ENCODE data around the gene MAN2B2.

The MAN2B2 gene

GRCh38 chr4:6576932-6577331, 1.9 kb downstream of the MAN2B2 start:
- Mint-ChIP-seq H3K9me3 (no peaks in the 10 kb centered on the region), H3K27me3 (ENCODE audit: low read depth) (peaks cover 16% of the 10 kb centered on the region), H3K4me1 (no peaks in the 10 kb centered on the region), H3K4me3 (peak overlapping the region; percentile 70 to 72 (median 72)), H3K36me3 (ENCODE audit: low read depth) (peaks cover 28% of the 10 kb centered on the region), H3K27ac (no peak overlapping the region)
- TF ChIP-seq, protein P1, sequence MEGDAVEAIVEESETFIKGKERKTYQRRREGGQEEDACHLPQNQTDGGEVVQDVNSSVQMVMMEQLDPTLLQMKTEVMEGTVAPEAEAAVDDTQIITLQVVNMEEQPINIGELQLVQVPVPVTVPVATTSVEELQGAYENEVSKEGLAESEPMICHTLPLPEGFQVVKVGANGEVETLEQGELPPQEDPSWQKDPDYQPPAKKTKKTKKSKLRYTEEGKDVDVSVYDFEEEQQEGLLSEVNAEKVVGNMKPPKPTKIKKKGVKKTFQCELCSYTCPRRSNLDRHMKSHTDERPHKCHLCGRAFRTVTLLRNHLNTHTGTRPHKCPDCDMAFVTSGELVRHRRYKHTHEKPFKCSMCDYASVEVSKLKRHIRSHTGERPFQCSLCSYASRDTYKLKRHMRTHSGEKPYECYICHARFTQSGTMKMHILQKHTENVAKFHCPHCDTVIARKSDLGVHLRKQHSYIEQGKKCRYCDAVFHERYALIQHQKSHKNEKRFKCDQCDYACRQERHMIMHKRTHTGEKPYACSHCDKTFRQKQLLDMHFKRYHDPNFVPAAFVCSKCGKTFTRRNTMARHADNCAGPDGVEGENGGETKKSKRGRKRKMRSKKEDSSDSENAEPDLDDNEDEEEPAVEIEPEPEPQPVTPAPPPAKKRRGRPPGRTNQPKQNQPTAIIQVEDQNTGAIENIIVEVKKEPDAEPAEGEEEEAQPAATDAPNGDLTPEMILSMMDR (IDR thresholded peaks at IDR 0.05; ENCODE audit: unreplicated experiment in 3 of 3): no peak

GRCh38 chr4:6577409-6577808, 2.4 kb downstream of the MAN2B2 start:
- Mint-ChIP-seq H3K27ac (no peak overlapping the region), H3K4me3 (peak overlapping the region; percentile 70 to 72 (median 72)), H3K27me3 (ENCODE audit: low read depth) (peaks cover 12% of the 10 kb centered on the region), H3K9me3 (no peaks in the 10 kb centered on the region), H3K36me3 (ENCODE audit: low read depth) (peaks cover 32% of the 10 kb centered on the region), H3K4me1 (no peaks in the 10 kb centered on the region)
- TF ChIP-seq, protein P1 (IDR thresholded peaks at IDR 0.05; ENCODE audit: unreplicated experiment in 3 of 3): no peak

- no peaks in the 10 kb centered on the region for H3K4me1 Mint-ChIP-seq
- H3K27me3 Mint-ChIP-seq (ENCODE audit: low read depth): peaks cover 4% of the 10 kb centered on the region
- peaks cover 35% of the 10 kb centered on the region for H3K36me3 Mint-ChIP-seq (ENCODE audit: low read depth)
- no peak overlapping the region for H3K27ac Mint-ChIP-seq
- TF ChIP-seq, protein P1 (IDR thresholded peaks at IDR 0.05; ENCODE audit: unreplicated experiment in 3 of 3): no peak
- H3K4me3 Mint-ChIP-seq: no peak overlapping the region
- H3K9me3 Mint-ChIP-seq: no peaks in the 10 kb centered on the region
Measured at GRCh38 chr4:6578221-6578620, 3.2 kb downstream of the MAN2B2 start.

DNA sequence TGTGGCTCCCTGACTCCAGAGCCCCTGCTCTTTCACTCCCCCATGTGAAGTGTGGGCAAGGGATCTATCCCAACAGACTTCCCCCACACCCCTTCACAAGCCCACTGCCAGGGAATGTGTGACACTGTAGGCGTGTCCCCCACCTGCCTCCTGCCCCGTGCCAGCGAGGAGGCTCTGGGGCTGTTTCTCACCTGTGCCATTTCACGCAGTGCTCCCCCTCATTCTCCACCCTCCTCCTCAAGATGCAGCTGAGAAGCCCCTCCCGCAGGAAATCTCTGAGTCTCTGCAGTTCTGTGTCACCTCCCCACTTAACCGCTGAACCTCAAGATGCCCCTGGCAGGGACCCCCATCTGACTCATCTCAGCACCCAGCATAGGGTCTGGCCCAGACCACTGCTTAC, 5.4 kb downstream of the MAN2B2 start:
- Mint-ChIP-seq H3K4me1 (no peaks in the 10 kb centered on the region), H3K9me3 (peaks cover 4% of the 10 kb centered on the region)

GRCh38 chr4:6581566-6582121, 6.7 kb downstream of the MAN2B2 start:
- peaks cover 4% of the 10 kb centered on the region for H3K9me3 Mint-ChIP-seq
- TF ChIP-seq, protein P1 (IDR thresholded peaks at IDR 0.05; ENCODE audit: unreplicated experiment in 3 of 3): no peak
- no peaks in the 10 kb centered on the region for H3K4me1 Mint-ChIP-seq
- no peak overlapping the region for H3K27ac Mint-ChIP-seq
- H3K4me3 Mint-ChIP-seq: no peak overlapping the region
- peaks cover 49% of the 10 kb centered on the region for H3K36me3 Mint-ChIP-seq (ENCODE audit: low read depth)
- H3K27me3 Mint-ChIP-seq (ENCODE audit: low read depth): no peaks in the 10 kb centered on the region

More for the DNA sequence above, 5.4 kb downstream of the MAN2B2 start:
- Mint-ChIP-seq H3K36me3 (ENCODE audit: low read depth) (peaks cover 49% of the 10 kb centered on the region), H3K27ac (no peak overlapping the region), H3K4me3 (no peak overlapping the region), H3K27me3 (ENCODE audit: low read depth) (no peaks in the 10 kb centered on the region)
- TF ChIP-seq, protein P1 (IDR thresholded peaks at IDR 0.05; ENCODE audit: unreplicated experiment in 3 of 3): no peak

DNA sequence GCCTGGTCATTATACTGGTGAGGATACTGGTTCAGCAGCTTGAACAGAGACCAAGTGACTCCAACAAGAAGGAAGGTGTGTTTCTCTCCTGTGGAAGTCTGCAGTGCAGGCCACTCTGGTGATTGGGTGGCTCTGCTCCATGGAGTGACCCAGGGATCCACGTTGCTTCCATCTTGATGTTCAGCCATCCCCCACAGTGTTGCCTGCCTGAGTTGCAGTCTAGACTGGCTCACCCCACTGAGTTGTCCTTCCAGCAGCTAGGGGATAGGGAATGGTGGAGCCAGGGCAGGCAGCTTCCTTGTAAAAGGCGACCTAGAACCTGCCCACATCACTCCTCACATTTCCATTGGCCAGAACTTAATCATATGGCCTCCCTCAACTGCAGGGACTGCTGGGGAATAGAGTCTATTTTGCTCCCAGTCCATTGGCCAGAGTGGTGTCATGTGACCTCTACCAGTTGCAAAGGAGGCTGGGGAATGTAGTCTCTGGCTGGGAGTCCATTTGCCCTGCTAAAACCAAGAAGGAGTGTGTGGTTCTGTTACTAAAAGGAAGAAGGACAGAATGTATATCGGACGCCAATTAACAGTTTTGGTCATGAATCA, 8.0 kb downstream of the MAN2B2 start:
- Mint-ChIP-seq H3K27ac (no peak overlapping the region), H3K36me3 (ENCODE audit: low read depth) (peaks cover 45% of the 10 kb centered on the region), H3K4me3 (no peak overlapping the region)

More for the DNA sequence above, 8.0 kb downstream of the MAN2B2 start:
- Mint-ChIP-seq H3K27me3 (ENCODE audit: low read depth) (no peaks in the 10 kb centered on the region), H3K9me3 (peaks cover 4% of the 10 kb centered on the region), H3K4me1 (no peaks in the 10 kb centered on the region)
- TF ChIP-seq, protein P1 (IDR thresholded peaks at IDR 0.05; ENCODE audit: unreplicated experiment in 3 of 3): no peak

All from nephron (organoid).